Measurements from ENCODE around the gene HSFX4. TPM values are rescaled to one million over a fixed set of nuclear protein-coding genes. Genes with fewer than 3 reads are reported as not detected.
"Not testable (repeated sequence)": the region's sequence is repeated elsewhere in the genome, so short reads cannot be mapped to it uniquely, and the experiment has no call there.

Gene HSFX4
- total RNA-seq, 1 experiment from 2014 or later: not detected

DNA sequence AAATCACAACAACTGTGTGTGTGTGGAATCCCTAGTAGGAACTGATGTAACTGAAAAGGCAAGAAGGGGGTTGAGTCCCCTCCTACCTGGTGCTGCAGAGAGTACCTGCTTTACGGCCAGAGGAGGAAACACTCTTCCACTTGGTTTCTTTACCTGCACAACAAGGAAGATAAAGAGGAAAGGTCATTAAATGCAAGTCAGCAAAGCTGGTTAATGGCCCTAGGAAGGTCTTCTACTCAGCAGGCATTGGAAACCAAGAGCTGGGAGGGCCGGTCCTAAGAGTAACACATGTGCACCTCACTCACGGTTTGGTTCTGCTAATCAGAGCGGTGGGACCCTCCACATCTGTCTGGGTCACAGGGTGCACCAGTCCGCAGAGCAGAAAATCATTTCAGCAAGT is 8.0 kb downstream of the HSFX4 start:
- intact Hi-C loops (cut with micrococcal nuclease; ENCODE audit: unreplicated experiment); DNase-seq (ENCODE audit: low read depth, low spot score); H3K36me3 ChIP-seq (ENCODE audit: control insufficient read depth, insufficient read depth, low read length); H3K27me3 ChIP-seq (ENCODE audit: control insufficient read depth, insufficient read depth, low read length); ATAC-seq; CTCF ChIA-PET; H3K9me3 ChIP-seq (ENCODE audit: control insufficient read depth, insufficient read depth, low read depth, low read length); POLR2A ChIA-PET; in situ Hi-C loops (cut with HindIII; ENCODE audit: low pct_unique_long_range_greater_than_20kb, low sequenced_read_pairs); H3K4me1 ChIP-seq (ENCODE audit: control insufficient read depth, insufficient read depth, low read length); BruUV-seq (replicated peaks): not testable (repeated sequence)
- Histone ChIP-seq H3K27ac (ENCODE audit: low read length) (peak overlapping the region; percentile 91), H3K4me3 (ENCODE audit: low read depth in 2 of 2, low read length in 2 of 2) (peak overlapping the region; percentile 95 to 99)

DNA sequence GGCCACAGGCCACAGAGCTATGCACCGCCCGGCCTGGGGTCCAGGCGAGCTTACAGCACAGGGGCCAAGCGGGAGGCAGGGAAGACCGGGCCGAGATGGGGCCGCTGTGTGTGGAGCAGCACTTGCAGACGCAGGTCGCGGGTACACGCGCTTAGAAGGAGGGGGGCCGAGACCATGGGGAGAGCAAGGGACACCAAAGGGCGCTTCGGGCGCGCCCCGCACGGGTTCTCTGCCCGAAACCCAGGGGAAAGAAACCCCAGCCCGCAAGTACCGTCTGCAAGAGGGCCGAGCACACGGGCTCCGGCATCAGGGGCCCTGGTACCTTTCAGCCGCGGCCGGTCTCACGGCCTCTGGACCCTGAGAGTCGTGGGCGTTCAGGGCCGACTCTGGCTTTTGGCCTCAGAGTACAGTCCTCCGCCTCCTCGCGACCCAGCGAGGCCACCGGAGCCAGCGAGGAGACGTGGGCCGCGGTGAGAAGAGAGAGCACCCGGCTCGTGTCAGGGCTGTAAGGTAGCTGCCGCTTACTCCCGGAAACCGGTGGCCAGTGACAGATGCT is 8.6 kb downstream of the HSFX4 start:
- TF ChIP-seq SIN3A (IDR thresholded peaks at IDR 0.05; ENCODE audit: borderline replicate concordance, insufficient read depth, low read depth, low read length) (0 out of 2 replicates have a peak, but pooled peaks have one; percentile 67), POLR2AphosphoS5 (IDR thresholded peaks at IDR 0.05; ENCODE audit: low read depth, low read length) (no peak)
- peak overlapping the region; percentile 91 for H3K27ac ChIP-seq (ENCODE audit: low read length)
- H3K9me3 ChIP-seq (ENCODE audit: control insufficient read depth, insufficient read depth, low read depth, low read length): no peaks in the 10 kb centered on the region
- H3K27me3 ChIP-seq (ENCODE audit: control insufficient read depth, insufficient read depth, low read length): no peaks in the 10 kb centered on the region
- ChIA-PET POLR2A (no interaction called here), CTCF (interaction anchor here (0.6 to 0.7 kb wide), 3 partner anchors 52 to 426 kb away, joined by 3 read pairs; partner anchors contain the start of gene EOLA1)
- DNase-seq (ENCODE audit: low read depth, low spot score) (no peak), ATAC-seq (peak; percentile 0)
- no peaks in the 10 kb centered on the region for H3K36me3 ChIP-seq (ENCODE audit: control insufficient read depth, insufficient read depth, low read length)
- intact Hi-C loops (cut with micrococcal nuclease; ENCODE audit: unreplicated experiment) (no loop called here), in situ Hi-C loops (cut with HindIII; ENCODE audit: low pct_unique_long_range_greater_than_20kb, low sequenced_read_pairs) (no loop called here)
- no TSS peak for BruUV-seq (replicated peaks)
- H3K4me1 ChIP-seq (ENCODE audit: control insufficient read depth, insufficient read depth, low read length): peaks cover 7% of the 10 kb centered on the region; the same call in 1 of the 2 replicates
- peak overlapping the region; percentile 95 to 99 for H3K4me3 ChIP-seq (ENCODE audit: low read depth in 2 of 2, low read length in 2 of 2)

DNA sequence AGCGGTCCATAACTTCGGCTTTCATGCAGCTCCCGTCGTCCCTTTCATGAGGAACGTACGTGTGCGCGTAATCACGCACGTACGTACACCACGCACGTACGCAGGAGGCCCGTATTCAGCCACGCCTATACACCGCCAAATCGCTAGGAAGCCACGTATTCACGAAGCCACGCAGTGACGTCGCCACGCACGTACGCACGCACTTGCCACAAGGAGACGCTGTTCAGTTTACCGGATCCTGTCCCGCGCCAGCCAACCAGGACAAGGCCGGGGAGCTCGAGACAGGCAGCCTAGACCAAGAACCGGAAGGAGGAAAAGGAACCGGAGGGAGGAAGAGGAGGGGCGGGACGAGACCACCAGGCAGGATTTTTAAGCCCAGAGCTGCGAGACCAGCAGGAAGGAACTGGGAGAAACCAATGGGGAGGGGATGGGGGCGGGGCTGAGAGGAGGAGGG is 9.1 kb downstream of the HSFX4 start, which contains the start of gene EOLA2:
EOLA2 (minus strand) TSS at position 65 of the 454 bp plus-strand sequence. CDS start 4,617 bp downstream, outside the sequence.
- H3K27ac ChIP-seq (ENCODE audit: low read length): peak within 1 kb of the TSS; percentile 91
- ChIA-PET POLR2A (no interaction called here), CTCF (interaction anchor here (0.6 to 0.9 kb wide), 4 partner anchors 52 to 427 kb away, joined by 3 read pairs; partner anchors contain the start of gene EOLA1)
- H3K4me1 ChIP-seq (ENCODE audit: control insufficient read depth, insufficient read depth, low read length): peaks cover 7% of the 10 kb centered on the region; the same call in 1 of the 2 replicates
- H3K27me3 ChIP-seq (ENCODE audit: control insufficient read depth, insufficient read depth, low read length): no peaks in the 10 kb centered on the region
- DNase-seq (ENCODE audit: low read depth, low spot score) (peak; percentile 97), ATAC-seq (peak; percentile 86)
- TF ChIP-seq, protein P1, sequence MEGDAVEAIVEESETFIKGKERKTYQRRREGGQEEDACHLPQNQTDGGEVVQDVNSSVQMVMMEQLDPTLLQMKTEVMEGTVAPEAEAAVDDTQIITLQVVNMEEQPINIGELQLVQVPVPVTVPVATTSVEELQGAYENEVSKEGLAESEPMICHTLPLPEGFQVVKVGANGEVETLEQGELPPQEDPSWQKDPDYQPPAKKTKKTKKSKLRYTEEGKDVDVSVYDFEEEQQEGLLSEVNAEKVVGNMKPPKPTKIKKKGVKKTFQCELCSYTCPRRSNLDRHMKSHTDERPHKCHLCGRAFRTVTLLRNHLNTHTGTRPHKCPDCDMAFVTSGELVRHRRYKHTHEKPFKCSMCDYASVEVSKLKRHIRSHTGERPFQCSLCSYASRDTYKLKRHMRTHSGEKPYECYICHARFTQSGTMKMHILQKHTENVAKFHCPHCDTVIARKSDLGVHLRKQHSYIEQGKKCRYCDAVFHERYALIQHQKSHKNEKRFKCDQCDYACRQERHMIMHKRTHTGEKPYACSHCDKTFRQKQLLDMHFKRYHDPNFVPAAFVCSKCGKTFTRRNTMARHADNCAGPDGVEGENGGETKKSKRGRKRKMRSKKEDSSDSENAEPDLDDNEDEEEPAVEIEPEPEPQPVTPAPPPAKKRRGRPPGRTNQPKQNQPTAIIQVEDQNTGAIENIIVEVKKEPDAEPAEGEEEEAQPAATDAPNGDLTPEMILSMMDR (IDR thresholded peaks at IDR 0.05): peak; percentile 74
- TF ChIP-seq SIN3A (IDR thresholded peaks at IDR 0.05; ENCODE audit: borderline replicate concordance, insufficient read depth, low read depth, low read length) (no peak), TCF7L2 (IDR thresholded peaks at IDR 0.05; ENCODE audit: low read depth, low read length) (peak; percentile 55; the same call in 1 of the 2 replicates), POLR2AphosphoS5 (IDR thresholded peaks at IDR 0.05; ENCODE audit: low read depth, low read length) (peak; percentile 77; the same call in 1 of the 2 replicates)
- TF ChIP-seq, protein P2, sequence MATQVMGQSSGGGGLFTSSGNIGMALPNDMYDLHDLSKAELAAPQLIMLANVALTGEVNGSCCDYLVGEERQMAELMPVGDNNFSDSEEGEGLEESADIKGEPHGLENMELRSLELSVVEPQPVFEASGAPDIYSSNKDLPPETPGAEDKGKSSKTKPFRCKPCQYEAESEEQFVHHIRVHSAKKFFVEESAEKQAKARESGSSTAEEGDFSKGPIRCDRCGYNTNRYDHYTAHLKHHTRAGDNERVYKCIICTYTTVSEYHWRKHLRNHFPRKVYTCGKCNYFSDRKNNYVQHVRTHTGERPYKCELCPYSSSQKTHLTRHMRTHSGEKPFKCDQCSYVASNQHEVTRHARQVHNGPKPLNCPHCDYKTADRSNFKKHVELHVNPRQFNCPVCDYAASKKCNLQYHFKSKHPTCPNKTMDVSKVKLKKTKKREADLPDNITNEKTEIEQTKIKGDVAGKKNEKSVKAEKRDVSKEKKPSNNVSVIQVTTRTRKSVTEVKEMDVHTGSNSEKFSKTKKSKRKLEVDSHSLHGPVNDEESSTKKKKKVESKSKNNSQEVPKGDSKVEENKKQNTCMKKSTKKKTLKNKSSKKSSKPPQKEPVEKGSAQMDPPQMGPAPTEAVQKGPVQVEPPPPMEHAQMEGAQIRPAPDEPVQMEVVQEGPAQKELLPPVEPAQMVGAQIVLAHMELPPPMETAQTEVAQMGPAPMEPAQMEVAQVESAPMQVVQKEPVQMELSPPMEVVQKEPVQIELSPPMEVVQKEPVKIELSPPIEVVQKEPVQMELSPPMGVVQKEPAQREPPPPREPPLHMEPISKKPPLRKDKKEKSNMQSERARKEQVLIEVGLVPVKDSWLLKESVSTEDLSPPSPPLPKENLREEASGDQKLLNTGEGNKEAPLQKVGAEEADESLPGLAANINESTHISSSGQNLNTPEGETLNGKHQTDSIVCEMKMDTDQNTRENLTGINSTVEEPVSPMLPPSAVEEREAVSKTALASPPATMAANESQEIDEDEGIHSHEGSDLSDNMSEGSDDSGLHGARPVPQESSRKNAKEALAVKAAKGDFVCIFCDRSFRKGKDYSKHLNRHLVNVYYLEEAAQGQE (IDR thresholded peaks at IDR 0.05; ENCODE audit: insufficient read depth in 1 of 2, low read depth in 2 of 2, low read length in 1 of 2): peak in 1 of 2 experiments; percentile 45; a peak in 1 of 4 replicates
- in situ Hi-C loops (cut with HindIII; ENCODE audit: low pct_unique_long_range_greater_than_20kb, low sequenced_read_pairs) (no loop called here), intact Hi-C loops (cut with micrococcal nuclease; ENCODE audit: unreplicated experiment) (no loop called here)
- BruUV-seq (replicated peaks): no TSS peak
- H3K9me3 ChIP-seq (ENCODE audit: control insufficient read depth, insufficient read depth, low read depth, low read length): no peaks in the 10 kb centered on the region
- peak within 1 kb of the TSS; percentile 95 to 99 for H3K4me3 ChIP-seq (ENCODE audit: low read depth in 2 of 2, low read length in 2 of 2)
- no peaks in the 10 kb centered on the region for H3K36me3 ChIP-seq (ENCODE audit: control insufficient read depth, insufficient read depth, low read length)

All from Panc1 (cell line).